Natural killer cell (primary cell): ENCODE data around the gene HGF. TPM values are rescaled to one million over a fixed set of nuclear protein-coding genes. Genes with fewer than 3 reads are reported as not detected.

Experiments used
- ATAC-seq, 3 donors: fragments of 150-1000 bp in 2 of 3; fragments of 200-7000 bp in 1 of 3; cut with Tn5 transposase; 1 replicate in 1 of 3; 2 replicates in 2 of 3; pipeline ENCODE4 v1.10.0; 2021; ENCODE audit warnings: mild to moderate bottlenecking in 2 of 3, moderate library complexity in 2 of 3
- DNase-seq, 2 donors: peaks; one replicate each; pipeline versions ENCODE4 v3.0.0 to v3.0.0-alpha.2; 2013 to 2021; ENCODE audit warnings: mixed read lengths in 1 of 2
- H3K27ac ChIP-seq: one replicate; pipeline ENCODE4 v1.5.1; 2013; ENCODE audit warnings: mild to moderate bottlenecking, low read length
- H3K27me3 ChIP-seq: one replicate; pipeline ENCODE4 v1.6.1; 2013; ENCODE audit warnings: low read length; ENCODE audit not compliant: control insufficient read depth, insufficient read depth
- H3K36me3 ChIP-seq: one replicate; pipeline ENCODE4 v1.6.1; 2013; ENCODE audit warnings: low read length; ENCODE audit not compliant: control insufficient read depth, insufficient read depth
- H3K4me1 ChIP-seq: one replicate; pipeline ENCODE4 v1.6.1; 2013; ENCODE audit warnings: low read length; ENCODE audit not compliant: control insufficient read depth, insufficient read depth
- H3K4me3 ChIP-seq: one replicate; pipeline ENCODE4 v1.5.1; 2013; ENCODE audit warnings: low read length
- H3K9me3 ChIP-seq: one replicate; pipeline ENCODE4 v1.6.1; 2013; ENCODE audit warnings: low read length; ENCODE audit not compliant: control insufficient read depth, insufficient read depth
- H3K27ac Mint-ChIP-seq, 2 donors: one replicate each; pipeline ENCODE4 v1.8.0; 2022; ENCODE audit warnings: mild to moderate bottlenecking in 2 of 2, mixed read lengths in 2 of 2, moderate library complexity in 1 of 2
- H3K27me3 Mint-ChIP-seq, 2 donors: one replicate each; pipeline ENCODE4 v1.8.0; 2022; ENCODE audit warnings: low read depth in 2 of 2, mixed read lengths in 2 of 2
- H3K36me3 Mint-ChIP-seq: one replicate; pipeline ENCODE4 v1.8.0; 2022; ENCODE audit warnings: mixed read lengths
- H3K4me1 Mint-ChIP-seq, 2 donors: one replicate each; pipeline ENCODE4 v1.8.0; 2022; ENCODE audit warnings: mixed read lengths in 2 of 2
- H3K4me3 Mint-ChIP-seq: one replicate; pipeline ENCODE4 v1.8.0; 2022; ENCODE audit warnings: mild to moderate bottlenecking, moderate library complexity, mixed read lengths
- H3K9me3 Mint-ChIP-seq, 2 donors: one replicate each; pipeline ENCODE4 v1.8.0; 2022; ENCODE audit warnings: mixed read lengths in 2 of 2
- CTCF ChIP-seq: fragments of 200-600 bp; IDR thresholded peaks from one replicate; pipeline ENCODE4 v1.8.0; 2022; ENCODE audit warnings: antibody characterized with exemption
- WGBS: methylation state at CpG from one replicate; pipeline ENCODE4 v1.1.7; 2013; ENCODE audit warnings: missing lambda C conversion rate; ENCODE audit not compliant: insufficient coverage; 5-methylcytosine and 5-hydroxymethylcytosine counted together
- intact Hi-C: fragments of 100-400 bp; cut with micrococcal nuclease; formaldehyde crosslinking; loops from one replicate; pipeline ENCODE4 v1.14.2; 2022
- total RNA-seq, 4 donors: library from RNA; stranded (reverse); fragments of 120-200 nt in 1 of 4; gene quantifications; one replicate each; pipeline versions ENCODE4 v1.2.3 to v1.2.4, GENCODE V29; 2013 to 2022

Gene HGF
- total RNA-seq, 3 donors from 2014 or later (not counting 1 experiment from before 2014, with no cell fraction given), result 0.43 to 7.4 (median 0.94) TPM

GRCh38 chr7:81783818-81784217 is 14.0 kb upstream of the HGF start:
- H3K27ac Mint-ChIP-seq, result no peak overlapping the region
- H3K4me1 Mint-ChIP-seq, result no peaks in the 10 kb centered on the region
- Histone ChIP-seq H3K27ac (no peak overlapping the region), H3K9me3 (no peaks in the 10 kb centered on the region), H3K4me3 (no peak overlapping the region), H3K27me3 (no peaks in the 10 kb centered on the region), H3K4me1 (no peaks in the 10 kb centered on the region), H3K36me3 (no peaks in the 10 kb centered on the region)
- H3K4me3 Mint-ChIP-seq, result no peak overlapping the region
- intact Hi-C loops, result no loop called here
- ATAC-seq (no peak), DNase-seq (no peak)
- no peaks in the 10 kb centered on the region for H3K27me3 Mint-ChIP-seq
- peaks cover 2 to 3% of the 10 kb centered on the region in 2 donors for H3K9me3 Mint-ChIP-seq
- TF ChIP-seq CTCF, result no peak
- no peaks in the 10 kb centered on the region for H3K36me3 Mint-ChIP-seq

DNA sequence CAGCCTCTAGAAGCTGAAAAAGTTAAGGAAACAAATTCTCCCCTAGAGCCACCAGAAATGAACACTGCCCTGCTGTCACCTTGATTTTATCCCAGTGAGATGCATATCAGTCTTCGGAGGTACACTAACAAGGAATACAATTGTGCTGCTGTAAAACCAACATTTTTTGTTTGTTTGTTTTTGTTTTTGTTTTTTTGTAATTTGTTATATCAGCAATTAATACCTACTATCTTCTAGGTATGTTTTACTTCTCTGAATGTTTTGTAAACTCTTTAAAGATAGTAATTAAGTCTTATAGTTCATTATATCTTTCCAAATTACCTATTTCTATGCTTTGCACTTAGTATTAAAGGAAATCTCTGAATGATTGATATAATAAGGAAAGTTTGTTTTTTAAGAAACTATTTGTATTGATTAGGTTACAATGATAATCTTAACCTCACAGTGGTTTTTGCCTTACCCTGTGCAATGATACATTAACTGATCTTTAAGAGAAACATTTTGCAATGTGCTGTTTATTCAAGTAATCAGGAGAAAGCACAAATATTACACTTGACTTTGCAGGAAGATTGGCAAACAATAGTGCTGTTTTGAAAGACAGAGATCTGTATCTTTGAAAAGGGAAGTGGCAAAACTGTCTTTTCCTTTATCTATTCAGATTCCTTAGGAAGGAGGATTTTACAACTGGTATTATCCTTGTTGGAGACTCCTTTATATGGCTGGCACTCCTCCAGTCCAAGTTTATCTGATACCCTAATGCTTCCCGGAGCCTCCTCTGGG is 11.3 kb upstream of the HGF start:
- H3K27ac ChIP-seq, result no peak overlapping the region
- no peaks in the 10 kb centered on the region for H3K9me3 ChIP-seq
- TF ChIP-seq CTCF, result no peak
- 93% methylated on average over 2 of the region's 2 CpGs for WGBS
- no peak overlapping the region for H3K27ac Mint-ChIP-seq
- H3K27me3 ChIP-seq, result no peaks in the 10 kb centered on the region
- ATAC-seq, result no peak
- H3K4me1 Mint-ChIP-seq, result no peaks in the 10 kb centered on the region
- no peaks in the 10 kb centered on the region for H3K36me3 Mint-ChIP-seq
- no peak overlapping the region for H3K4me3 ChIP-seq
- H3K27me3 Mint-ChIP-seq, result no peaks in the 10 kb centered on the region
- no peaks in the 10 kb centered on the region for H3K36me3 ChIP-seq
- DNase-seq, result no peak
- H3K4me1 ChIP-seq, result no peaks in the 10 kb centered on the region
- no peaks in the 10 kb centered on the region for H3K9me3 Mint-ChIP-seq
- intact Hi-C loops, result no loop called here
- no peak overlapping the region for H3K4me3 Mint-ChIP-seq

DNA sequence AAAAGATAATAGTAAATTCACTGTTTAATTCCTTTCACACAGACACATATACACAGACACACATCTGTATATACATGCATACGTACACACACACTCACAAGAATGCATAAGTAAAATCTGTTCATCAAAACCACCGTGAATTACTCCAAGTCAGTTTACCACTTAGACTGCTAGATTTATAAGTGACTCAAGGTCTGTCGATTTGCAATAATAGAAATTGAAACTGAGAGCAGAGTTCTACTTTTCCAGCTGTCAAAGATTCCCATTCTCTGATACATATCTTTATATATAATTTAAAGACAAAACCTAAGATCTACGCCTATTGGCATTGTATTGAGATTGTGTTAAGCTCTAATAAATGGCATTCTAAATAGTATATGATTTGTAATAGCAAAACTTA is 9.9 kb upstream of the HGF start:
- intact Hi-C loops, result no loop called here
- Mint-ChIP-seq H3K27me3 (no peaks in the 10 kb centered on the region), H3K4me1 (no peaks in the 10 kb centered on the region), H3K9me3 (peaks cover 0 to 4% of the 10 kb centered on the region in 2 donors), H3K36me3 (no peaks in the 10 kb centered on the region), H3K27ac (no peak overlapping the region), H3K4me3 (no peak overlapping the region)
- TF ChIP-seq CTCF, result no peak
- H3K36me3 ChIP-seq, result no peaks in the 10 kb centered on the region
- H3K9me3 ChIP-seq, result no peaks in the 10 kb centered on the region
- H3K27me3 ChIP-seq, result no peaks in the 10 kb centered on the region
- H3K4me1 ChIP-seq, result no peaks in the 10 kb centered on the region
- ATAC-seq (no peak), DNase-seq (no peak)
- no peak overlapping the region for H3K4me3 ChIP-seq
- 89% methylated on average over 3 of the region's 4 CpGs for WGBS
- no peak overlapping the region for H3K27ac ChIP-seq

DNA sequence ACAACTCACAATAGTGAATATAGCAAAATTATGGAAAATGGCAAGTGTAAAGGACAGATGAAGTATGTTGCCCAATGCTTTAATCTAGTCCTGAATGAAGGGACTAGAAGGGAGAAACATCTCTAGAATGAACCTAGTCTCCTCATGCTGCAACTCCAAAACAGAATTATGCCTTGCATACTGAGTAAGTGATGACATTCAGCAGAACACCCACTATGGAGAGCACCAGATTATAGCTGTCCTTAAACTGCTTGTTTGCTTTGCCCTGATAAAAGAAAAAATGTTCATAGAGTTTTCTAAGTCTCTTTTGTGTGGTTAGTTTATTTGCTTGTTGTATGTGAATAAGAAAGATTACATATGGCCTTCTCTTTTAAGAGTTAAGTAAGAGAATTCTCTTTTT is 7.8 kb upstream of the HGF start:
- no peak for DNase-seq
- Histone ChIP-seq H3K4me1 (no peaks in the 10 kb centered on the region), H3K27ac (no peak overlapping the region), H3K9me3 (no peaks in the 10 kb centered on the region), H3K36me3 (no peaks in the 10 kb centered on the region), H3K4me3 (no peak overlapping the region), H3K27me3 (no peaks in the 10 kb centered on the region)
- TF ChIP-seq CTCF, result no peak
- Mint-ChIP-seq H3K9me3 (peaks cover 2 to 4% of the 10 kb centered on the region in 2 donors), H3K27ac (no peak overlapping the region), H3K27me3 (no peaks in the 10 kb centered on the region), H3K36me3 (no peaks in the 10 kb centered on the region), H3K4me1 (no peaks in the 10 kb centered on the region), H3K4me3 (no peak overlapping the region)
- ATAC-seq, result no peak
- intact Hi-C loops, result no loop called here
